Adrenal gland (tissue), 5 donors: ENCODE measurements around the gene CPN1.

Experiments used
- CTCF ChIP-seq, 6 experiments: fragments of 450-650 bp in 4 of 6; fragments of 200-600 bp in 2 of 6; sonication (generic) in 1 of 6; IDR thresholded peaks; 1 replicate in 5 of 6; 2 replicates in 1 of 6; pipeline versions ENCODE4 v1.5.1 to v1.8.0; 2016 to 2021; ENCODE audit warnings: antibody characterized with exemption in 6 of 6, mild to moderate bottlenecking in 2 of 6, moderate library complexity in 1 of 6
- POLR2A ChIP-seq, 2 donors: fragments of 450-650 bp; IDR thresholded peaks; one replicate each; pipeline ENCODE4 v1.6.1; 2017; ENCODE audit warnings: antibody characterized with exemption in 2 of 2, mild to moderate bottlenecking in 2 of 2, moderate library complexity in 1 of 2
- donor health status: DM: no; HTN: no; CAD: no.

- TF ChIP-seq CTCF (IDR thresholded peaks at IDR 0.05) (no peak), POLR2A (IDR thresholded peaks at IDR 0.05) (no peak)
Measured at GRCh38 chr10:100130831-100131230, 49.2 kb upstream of the CPN1 start.
